Measurements from ENCODE around the gene TIE1. TPM values are rescaled to one million over a fixed set of nuclear protein-coding genes. Genes with fewer than 3 reads are reported as not detected.

TIE1 gene
- total and polyA plus RNA-seq, 2 donors (not counting 1 experiment from before 2014, with no cell fraction given), result 0.02 TPM; not detected in 1

GRCh38 chr1:43322506-43322905, 21.7 kb downstream of the TIE1 start:
- no peak for TF ChIP-seq CTCF (conservative IDR thresholded peaks at IDR 0.05 in 1 of 2, IDR thresholded peaks at IDR 0.05 in 1 of 2; ENCODE audit: low read depth in 1 of 2, low read length in 2 of 2)
- TF ChIP-seq EZH2 (IDR thresholded peaks at IDR 0.05; ENCODE audit: low read length, missing control alignments), result no peak
- DNase-seq (ENCODE audit: low read depth in 2 of 2), result no peak
- Histone ChIP-seq H3K36me3 (ENCODE audit: control insufficient read depth, insufficient read depth, low read length) (no peaks in the 10 kb centered on the region), H3K27me3 (ENCODE audit: control insufficient read depth, insufficient read depth, low read length) (no peaks in the 10 kb centered on the region), H2AFZ (ENCODE audit: low read length) (no peak overlapping the region), H4K20me1 (ENCODE audit: control insufficient read depth, extremely low read depth, insufficient read depth, low read length) (no peaks in the 10 kb centered on the region), H3K4me2 (ENCODE audit: extremely low read depth, insufficient read depth, low read length) (no peak overlapping the region), H3K79me2 (ENCODE audit: control insufficient read depth, insufficient read depth, low read length) (no peaks in the 10 kb centered on the region), H3K9ac (ENCODE audit: insufficient read depth, low read length) (no peak overlapping the region), H3K4me1 (ENCODE audit: control insufficient read depth, extremely low read depth, insufficient read depth, low read length) (no peaks in the 10 kb centered on the region), H3K9me3 (ENCODE audit: control insufficient read depth, insufficient read depth, low read depth, low read length) (no peaks in the 10 kb centered on the region), H3K4me3 (replicated peaks in 1 of 4; ENCODE audit: control extremely low read depth in 1 of 4, insufficient read depth in 1 of 4, low read depth in 3 of 4, low read length in 4 of 4) (no peak overlapping the region), H3K27ac (ENCODE audit: insufficient read depth, low read length) (no peak overlapping the region)

GRCh38 chr1:43324810-43325209, 24.0 kb downstream of the TIE1 start:
- TF ChIP-seq EZH2 (IDR thresholded peaks at IDR 0.05; ENCODE audit: low read length, missing control alignments), result no peak
- Histone ChIP-seq H3K9ac (ENCODE audit: insufficient read depth, low read length) (no peak overlapping the region), H3K4me2 (ENCODE audit: extremely low read depth, insufficient read depth, low read length) (no peak overlapping the region), H4K20me1 (ENCODE audit: control insufficient read depth, extremely low read depth, insufficient read depth, low read length) (no peaks in the 10 kb centered on the region), H3K79me2 (ENCODE audit: control insufficient read depth, insufficient read depth, low read length) (no peaks in the 10 kb centered on the region), H3K36me3 (ENCODE audit: control insufficient read depth, insufficient read depth, low read length) (no peaks in the 10 kb centered on the region), H3K4me3 (replicated peaks in 1 of 4; ENCODE audit: control extremely low read depth in 1 of 4, insufficient read depth in 1 of 4, low read depth in 3 of 4, low read length in 4 of 4) (no peak overlapping the region), H3K27ac (ENCODE audit: insufficient read depth, low read length) (no peak overlapping the region), H3K27me3 (ENCODE audit: control insufficient read depth, insufficient read depth, low read length) (no peaks in the 10 kb centered on the region), H3K4me1 (ENCODE audit: control insufficient read depth, extremely low read depth, insufficient read depth, low read length) (no peaks in the 10 kb centered on the region), H2AFZ (ENCODE audit: low read length) (no peak overlapping the region), H3K9me3 (ENCODE audit: control insufficient read depth, insufficient read depth, low read depth, low read length) (no peaks in the 10 kb centered on the region)
- DNase-seq (ENCODE audit: low read depth in 2 of 2), result no peak

- Histone ChIP-seq H3K27ac (ENCODE audit: insufficient read depth, low read length) (no peak overlapping the region), H2AFZ (ENCODE audit: low read length) (no peak overlapping the region), H4K20me1 (ENCODE audit: control insufficient read depth, extremely low read depth, insufficient read depth, low read length) (no peaks in the 10 kb centered on the region), H3K4me3 (replicated peaks in 1 of 4; ENCODE audit: control extremely low read depth in 1 of 4, insufficient read depth in 1 of 4, low read depth in 3 of 4, low read length in 4 of 4) (no peak overlapping the region), H3K79me2 (ENCODE audit: control insufficient read depth, insufficient read depth, low read length) (no peaks in the 10 kb centered on the region), H3K4me1 (ENCODE audit: control insufficient read depth, extremely low read depth, insufficient read depth, low read length) (no peaks in the 10 kb centered on the region), H3K4me2 (ENCODE audit: extremely low read depth, insufficient read depth, low read length) (no peak overlapping the region), H3K9ac (ENCODE audit: insufficient read depth, low read length) (no peak overlapping the region), H3K9me3 (ENCODE audit: control insufficient read depth, insufficient read depth, low read depth, low read length) (no peaks in the 10 kb centered on the region), H3K27me3 (ENCODE audit: control insufficient read depth, insufficient read depth, low read length) (no peaks in the 10 kb centered on the region), H3K36me3 (ENCODE audit: control insufficient read depth, insufficient read depth, low read length) (no peaks in the 10 kb centered on the region)
- no peak for DNase-seq (ENCODE audit: low read depth in 2 of 2)
- no peak for TF ChIP-seq EZH2 (IDR thresholded peaks at IDR 0.05; ENCODE audit: low read length, missing control alignments)
- TF ChIP-seq CTCF (conservative IDR thresholded peaks at IDR 0.05 in 1 of 2, IDR thresholded peaks at IDR 0.05 in 1 of 2; ENCODE audit: low read depth in 1 of 2, low read length in 2 of 2), result no peak
Measured at GRCh38 chr1:43325381-43325780, 24.6 kb downstream of the TIE1 start.
